GM12892 (cell line): ENCODE measurements around the gene INPP5K.
"Not testable (repeated sequence)": the region's sequence is repeated elsewhere in the genome, so short reads cannot be mapped to it uniquely, and the experiment has no call there.

Experiments
- DNase-seq: peaks from one replicate; pipeline ENCODE4 v3.0.0; 2011; ENCODE audit not compliant: insufficient read length
- FAIRE-seq: peaks from 2 replicates; lab custom pipeline; 2011; peaks lifted over from hg19 to GRCh38; lab: Jason Lieb, UNC
- POLR2A ChIP-seq: IDR thresholded peaks from 2 replicates; pipeline ENCODE4 v1.6.1; 2011; ENCODE audit warnings: low read depth, low read length, control low read depth
- POLR2AphosphoS5 ChIP-seq: IDR thresholded peaks from 2 replicates; pipeline ENCODE4 v1.6.1; 2011; ENCODE audit warnings: low read depth, low read length, control low read depth
- TAF1 ChIP-seq: IDR thresholded peaks from 2 replicates; pipeline ENCODE4 v1.6.1; 2011; ENCODE audit warnings: low read depth, mild to moderate bottlenecking, control low read depth, low read length, borderline replicate concordance

The INPP5K gene

DNA sequence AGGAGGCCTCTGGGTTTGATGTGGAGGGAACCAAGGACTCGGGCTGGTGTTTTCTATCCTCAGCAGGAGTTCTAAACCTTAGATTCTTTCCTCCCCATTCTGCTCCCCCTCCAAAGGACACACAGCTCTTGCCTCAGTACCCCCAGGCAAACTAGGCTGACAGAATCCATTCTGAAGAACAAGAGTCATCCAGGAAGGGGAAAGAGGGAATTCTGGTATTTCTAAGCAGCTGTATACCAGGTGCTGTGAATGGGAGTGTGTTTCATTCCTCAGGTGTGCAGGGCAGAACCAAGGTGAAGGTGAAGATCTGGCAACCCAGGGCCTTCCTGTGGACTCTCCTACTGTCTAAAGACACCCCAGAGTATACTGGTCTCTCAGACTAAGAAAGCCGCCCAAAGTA lies 4.1 kb downstream of the INPP5K start:
- DNase-seq (no peak), FAIRE-seq (no peak)
- TF ChIP-seq POLR2AphosphoS5 (no peak), POLR2A (no peak), TAF1 (no peak)

DNA sequence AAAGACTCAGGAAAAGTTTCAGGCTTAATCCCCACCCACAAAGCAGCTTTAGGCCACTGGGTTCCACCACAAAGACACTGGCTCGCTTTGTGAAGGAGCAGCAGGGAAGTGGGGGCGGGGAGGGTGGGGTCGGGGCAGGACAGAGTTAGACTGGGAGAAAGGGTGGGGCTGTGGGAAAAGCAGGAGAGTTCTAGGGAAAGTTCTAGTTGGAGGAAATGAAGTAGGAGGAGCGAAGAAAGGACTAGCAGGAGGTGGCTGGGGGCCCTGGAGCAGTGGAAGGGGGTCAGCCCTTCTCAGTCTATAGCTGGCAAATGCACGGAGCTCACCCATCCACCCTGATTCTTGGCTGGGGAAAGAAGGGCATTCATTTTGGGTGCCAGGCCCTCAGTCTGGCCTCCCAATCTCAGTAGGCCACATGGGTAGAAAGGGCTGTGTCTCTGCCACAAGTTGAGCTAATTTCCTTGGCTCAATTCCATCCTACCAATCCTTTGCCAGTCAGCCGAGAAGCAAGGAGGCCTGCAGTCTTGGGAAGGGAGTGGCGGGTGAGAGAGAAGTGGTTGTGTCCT lies 4.6 kb downstream of the INPP5K start:
- TF ChIP-seq POLR2A (no peak), POLR2AphosphoS5 (no peak), TAF1 (no peak)
- no peak for FAIRE-seq

DNA sequence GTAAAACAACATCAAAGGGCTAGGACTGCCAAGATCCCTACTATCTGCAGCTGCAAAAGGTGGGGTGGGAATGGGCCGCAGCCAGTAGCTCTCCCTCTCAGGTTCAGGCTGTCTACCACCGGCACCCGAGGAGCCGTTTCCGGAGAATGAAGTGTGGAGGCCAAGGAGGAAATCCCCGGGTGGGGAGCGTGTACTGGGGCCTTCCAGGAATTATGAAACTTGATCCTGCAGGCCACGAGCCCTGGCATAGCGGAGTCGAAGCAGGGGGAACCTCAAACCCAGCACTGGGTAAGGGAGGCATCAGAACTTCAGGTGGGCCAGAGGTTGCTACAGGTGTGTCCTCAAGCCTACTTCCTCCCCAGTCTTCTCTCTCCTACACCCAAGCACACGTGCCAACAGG lies 5.1 kb downstream of the INPP5K start:
- no peak for FAIRE-seq

More for the DNA sequence above, 4.6 kb downstream of the INPP5K start:
- no peak for DNase-seq

DNA sequence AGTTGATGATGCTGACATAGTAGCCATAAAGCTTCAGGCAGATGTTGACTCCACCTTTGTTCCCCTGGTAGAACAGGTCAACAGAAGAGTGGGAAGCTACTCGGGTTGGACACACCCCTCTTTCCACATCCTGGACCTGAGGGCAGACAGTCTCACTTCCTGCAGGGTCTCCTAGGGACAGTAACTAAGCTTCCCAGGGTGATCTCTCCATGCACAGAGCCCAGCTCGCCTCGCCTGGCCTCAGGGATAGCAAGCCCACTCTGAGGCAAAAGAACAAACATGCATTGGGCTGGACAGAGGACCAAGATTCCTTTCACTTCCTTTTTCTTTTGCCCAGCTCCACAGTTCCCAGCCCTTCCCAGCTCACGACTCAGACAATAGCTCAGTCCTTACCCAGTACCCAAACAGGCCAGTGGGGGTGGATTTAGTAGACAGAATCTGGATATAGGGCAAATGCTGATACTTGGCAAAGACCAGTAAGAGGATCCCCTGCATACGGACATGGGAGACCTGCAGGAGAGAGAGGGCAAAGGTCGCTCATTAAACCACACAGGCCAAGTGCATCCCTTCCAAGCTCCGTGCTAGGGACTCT lies 7.0 kb downstream of the INPP5K start:
- no peak for TF ChIP-seq TAF1
- DNase-seq, result no peak
- FAIRE-seq, result no peak

More for the DNA sequence above, 5.1 kb downstream of the INPP5K start:
- no peak for TF ChIP-seq POLR2AphosphoS5
- TF ChIP-seq POLR2A, result no peak
- no peak for TF ChIP-seq TAF1
- DNase-seq, result no peak

DNA sequence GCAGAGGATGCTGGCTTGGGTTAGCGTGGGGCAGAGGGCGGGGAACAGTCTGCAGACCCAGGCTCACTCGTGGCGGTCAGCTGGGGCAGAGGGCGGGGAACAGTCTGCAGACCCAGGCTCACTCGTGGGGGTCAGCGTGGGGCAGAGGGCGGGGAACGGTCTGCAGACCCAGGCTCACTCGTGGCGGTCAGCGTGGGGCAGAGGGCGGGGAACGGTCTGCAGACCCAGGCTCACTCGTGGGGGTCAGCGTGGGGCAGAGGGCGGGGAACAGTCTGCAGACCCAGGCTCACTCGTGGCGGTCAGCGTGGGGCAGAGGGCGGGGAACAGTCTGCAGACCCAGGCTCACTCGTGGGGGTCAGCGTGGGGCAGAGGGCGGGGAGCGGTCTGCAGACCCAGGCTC lies 7.7 kb downstream of the INPP5K start:
- not testable (repeated sequence) for DNase-seq, FAIRE-seq

DNA sequence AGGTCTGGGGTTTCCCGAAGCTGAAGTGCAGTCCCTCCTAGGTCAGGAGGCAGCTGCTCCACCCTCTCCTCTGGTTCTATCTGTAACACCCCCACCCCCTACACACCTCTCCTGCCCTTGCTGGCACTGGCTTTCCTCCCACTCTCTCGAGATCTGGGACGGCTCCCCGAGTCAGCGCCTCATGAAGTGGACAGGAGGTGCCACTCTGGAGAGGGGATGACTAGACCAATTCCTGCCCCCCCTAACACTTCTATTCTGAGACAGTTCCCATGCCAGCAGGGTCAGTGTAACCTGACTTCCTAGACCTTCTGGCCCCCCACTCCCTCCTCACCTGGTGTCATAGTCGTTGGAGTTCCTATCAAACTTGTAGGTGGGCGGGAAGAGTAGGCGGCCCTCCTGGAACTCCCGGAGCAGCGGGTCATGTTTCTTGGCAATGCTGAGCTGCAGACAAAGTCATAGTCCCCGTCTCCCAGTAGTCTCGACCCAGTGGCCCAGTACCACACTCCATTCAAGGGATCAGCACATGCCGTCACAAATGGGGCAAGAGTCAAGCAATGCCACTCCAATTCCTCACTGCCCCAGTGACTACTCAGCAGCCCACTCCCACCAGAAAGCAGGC lies 9.7 kb downstream of the INPP5K start:
- FAIRE-seq (no peak), DNase-seq (no peak)
- TF ChIP-seq POLR2A (no peak), POLR2AphosphoS5 (no peak), TAF1 (no peak)

DNA sequence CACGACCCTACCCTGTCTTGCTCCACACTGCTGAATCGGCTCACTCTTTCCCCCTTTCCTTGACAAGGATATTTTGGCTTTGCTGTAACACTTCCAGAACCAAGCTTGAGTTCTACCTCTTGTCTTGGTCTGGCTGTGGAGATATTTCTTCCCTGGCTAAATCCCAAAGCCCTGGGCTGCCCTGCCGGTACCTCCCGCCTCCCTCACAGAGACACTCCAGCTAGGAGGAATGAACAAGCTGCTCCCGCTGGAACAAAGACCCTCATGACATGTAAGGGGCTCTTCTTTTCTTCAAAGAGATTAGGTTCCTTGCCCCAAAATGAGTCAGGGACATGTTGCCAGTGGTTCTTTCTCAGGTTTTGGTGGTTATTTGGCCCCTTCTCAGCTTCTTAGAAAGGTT lies 10.8 kb downstream of the INPP5K start:
- DNase-seq, result no peak
- TF ChIP-seq POLR2A, result no peak
- no peak for TF ChIP-seq POLR2AphosphoS5
- TF ChIP-seq TAF1, result no peak
- FAIRE-seq, result no peak

DNA sequence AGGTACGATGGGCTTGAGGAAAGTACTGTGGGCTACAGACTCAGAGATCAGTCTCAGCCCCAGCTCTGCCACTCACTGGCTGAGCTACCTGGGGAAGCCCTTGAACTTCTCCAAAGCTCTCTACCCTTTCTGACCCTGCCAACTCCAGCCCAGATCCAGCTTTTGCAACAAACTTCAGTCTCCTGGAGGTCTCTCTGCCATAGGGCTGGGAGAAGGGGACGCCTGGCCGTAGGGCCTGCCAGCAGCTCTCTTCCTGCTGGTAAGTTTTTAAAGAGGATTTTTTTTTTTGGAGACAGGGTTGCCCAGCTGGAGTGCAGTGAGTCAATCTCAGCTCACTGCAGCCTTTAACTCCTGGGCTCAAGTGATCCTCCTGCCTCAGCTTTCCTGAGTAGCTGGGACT lies 11.5 kb downstream of the INPP5K start:
- no peak for TF ChIP-seq TAF1
- no peak for TF ChIP-seq POLR2A
- no peak for TF ChIP-seq POLR2AphosphoS5
- FAIRE-seq (no peak), DNase-seq (no peak)

DNA sequence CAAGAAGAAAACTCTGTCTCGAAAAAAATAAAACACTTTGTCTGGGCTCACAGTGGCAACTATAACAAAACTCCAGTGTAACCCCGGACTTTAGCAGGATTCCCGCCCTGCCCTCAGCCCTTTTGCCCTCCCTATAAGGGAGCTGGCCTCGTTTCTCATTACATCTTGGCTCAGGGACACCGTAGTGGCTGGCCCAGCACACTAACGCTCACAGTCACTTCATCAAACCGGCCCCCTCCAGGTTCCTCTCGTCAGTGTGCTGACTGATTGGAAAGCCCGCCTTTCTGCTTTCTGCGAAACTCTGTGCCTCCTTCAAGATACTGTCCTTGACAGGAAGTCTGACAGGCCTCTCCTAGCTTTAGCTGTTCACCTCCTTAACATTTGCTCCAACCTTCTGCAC lies 12.7 kb downstream of the INPP5K start:
- FAIRE-seq, result no peak
- no peak for DNase-seq
- TF ChIP-seq POLR2AphosphoS5, result no peak

DNA sequence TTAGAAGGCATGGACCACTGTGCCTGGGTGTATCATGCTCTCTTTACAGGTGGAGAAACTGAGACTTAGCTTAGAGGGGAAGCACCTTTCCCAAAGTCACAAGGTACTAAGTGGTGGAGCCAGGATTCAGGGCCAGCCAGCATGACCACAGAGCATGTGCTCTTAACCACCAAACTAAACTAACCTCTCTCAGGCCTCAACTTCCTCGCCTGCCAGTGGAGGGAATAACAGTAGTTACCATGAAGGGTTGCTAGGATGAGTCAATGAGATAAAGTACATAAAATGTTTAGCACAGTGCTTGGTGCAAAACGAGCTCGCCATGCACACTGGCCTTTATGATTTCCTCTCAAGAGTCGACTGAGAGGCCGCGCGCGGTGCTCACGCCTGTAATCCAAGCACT lies 17.5 kb downstream of the INPP5K start:
- FAIRE-seq (no peak), DNase-seq (no peak)
- TF ChIP-seq TAF1 (no peak), POLR2A (no peak), POLR2AphosphoS5 (no peak)

DNA sequence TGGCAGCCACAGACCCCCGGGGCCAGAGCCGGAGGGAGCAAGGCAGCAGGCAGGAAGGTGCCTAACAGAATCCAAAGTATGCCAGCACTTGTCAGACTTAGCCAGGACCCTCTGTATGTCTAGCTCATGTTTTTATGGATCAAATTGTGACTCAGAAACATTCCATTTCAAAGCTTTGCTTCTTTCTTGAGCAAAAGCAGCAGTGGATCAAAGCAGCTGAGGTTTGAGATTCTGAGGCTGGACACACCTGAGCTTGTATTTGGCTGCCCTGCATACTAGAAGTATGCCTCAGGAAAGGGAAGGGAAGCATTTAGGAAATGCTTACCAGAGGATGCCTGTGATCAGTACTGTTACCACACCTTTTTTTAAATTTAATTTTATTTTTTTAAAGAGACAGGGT lies 18.2 kb downstream of the INPP5K start:
- no peak for DNase-seq
- no peak for TF ChIP-seq POLR2A
- no peak for TF ChIP-seq POLR2AphosphoS5
- no peak for TF ChIP-seq TAF1
- FAIRE-seq, result no peak

DNA sequence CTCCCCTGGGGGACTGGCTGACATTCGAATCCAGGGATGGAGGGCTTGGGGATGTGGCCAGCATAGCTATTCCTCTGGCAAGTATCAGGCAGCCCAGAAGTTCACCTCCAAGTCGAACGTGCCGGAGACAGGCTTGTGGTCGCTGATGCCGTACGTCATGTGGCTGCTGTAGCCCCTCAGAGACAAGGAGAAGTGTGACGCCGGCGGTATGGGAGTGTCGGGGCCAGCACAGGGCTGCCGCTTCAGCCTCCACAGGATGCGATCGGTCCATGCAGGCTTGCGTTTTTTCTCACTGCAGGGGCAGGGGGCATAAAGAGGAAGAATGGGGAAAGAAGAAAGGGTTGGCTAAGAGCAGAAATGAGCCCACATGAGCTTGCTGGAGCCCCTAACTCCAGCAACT lies 18.6 kb downstream of the INPP5K start:
- FAIRE-seq (no peak), DNase-seq (no peak)
- TF ChIP-seq TAF1 (no peak), POLR2A (no peak), POLR2AphosphoS5 (no peak)
